Measurements from ENCODE around the gene CIDEB. TPM values are rescaled to one million over a fixed set of nuclear protein-coding genes. Genes with fewer than 3 reads are reported as not detected.

CIDEB gene
- total RNA-seq, 1 experiment from 2014 or later = 9.9 TPM

DNA sequence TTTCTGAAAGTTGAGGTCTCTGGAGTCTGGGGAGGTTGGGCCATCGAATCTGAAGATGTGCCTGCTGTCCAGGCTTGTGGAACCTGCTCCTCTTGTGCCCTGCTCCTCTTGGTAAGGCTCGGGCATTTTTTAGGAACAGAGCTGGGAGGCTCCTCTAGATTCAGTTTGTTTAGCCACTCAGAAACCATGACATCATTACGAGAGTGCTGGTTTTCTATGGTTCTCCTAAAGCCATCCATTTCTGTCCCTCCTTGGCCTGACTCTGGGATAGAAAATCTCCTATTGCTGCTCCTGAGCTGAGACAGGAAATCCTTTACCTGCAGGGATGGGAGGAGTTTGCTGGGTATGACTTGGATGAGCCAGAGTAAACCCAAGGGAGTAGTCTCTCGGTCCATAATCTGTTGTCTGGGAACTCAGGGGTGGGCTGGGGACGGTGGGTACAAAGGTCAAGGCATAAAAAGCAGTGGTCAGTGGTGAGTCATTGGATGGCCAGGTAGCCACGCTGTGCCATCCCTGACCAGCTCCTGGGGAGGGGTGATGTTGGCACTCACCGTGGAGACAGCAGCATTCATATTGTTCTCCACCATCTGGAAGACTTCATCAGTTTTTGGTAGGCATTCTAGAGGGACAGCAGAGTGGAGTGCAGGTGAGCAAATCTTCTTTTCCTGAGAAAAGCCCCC, 29.5 kb upstream of the CIDEB start:
- Histone ChIP-seq H3K27ac (ENCODE audit: low read length) (no peak overlapping the region), H3K4me1 (ENCODE audit: low read length) (peaks cover 20% of the 10 kb centered on the region), H3K9ac (ENCODE audit: low read length) (no peak overlapping the region), H3K9me2 (replicated peaks; ENCODE audit: insufficient read depth, low read length) (no peaks in the 10 kb centered on the region), H3K4me3 (ENCODE audit: low read length) (no peak overlapping the region), H3K36me3 (ENCODE audit: insufficient read depth, low read length) (no peaks in the 10 kb centered on the region), H4K20me1 (ENCODE audit: insufficient read depth, low read depth, low read length) (no peaks in the 10 kb centered on the region), H3K27me3 (ENCODE audit: low read length) (no peaks in the 10 kb centered on the region), H3K9me3 (ENCODE audit: low read length) (no peaks in the 10 kb centered on the region), H2AFZ (ENCODE audit: low read length) (no peak overlapping the region), H3K79me2 (ENCODE audit: low read length) (no peaks in the 10 kb centered on the region), H3K4me2 (ENCODE audit: low read depth, low read length, poor library complexity, severe bottlenecking) (no peak overlapping the region)
- no peak for DNase-seq

DNA sequence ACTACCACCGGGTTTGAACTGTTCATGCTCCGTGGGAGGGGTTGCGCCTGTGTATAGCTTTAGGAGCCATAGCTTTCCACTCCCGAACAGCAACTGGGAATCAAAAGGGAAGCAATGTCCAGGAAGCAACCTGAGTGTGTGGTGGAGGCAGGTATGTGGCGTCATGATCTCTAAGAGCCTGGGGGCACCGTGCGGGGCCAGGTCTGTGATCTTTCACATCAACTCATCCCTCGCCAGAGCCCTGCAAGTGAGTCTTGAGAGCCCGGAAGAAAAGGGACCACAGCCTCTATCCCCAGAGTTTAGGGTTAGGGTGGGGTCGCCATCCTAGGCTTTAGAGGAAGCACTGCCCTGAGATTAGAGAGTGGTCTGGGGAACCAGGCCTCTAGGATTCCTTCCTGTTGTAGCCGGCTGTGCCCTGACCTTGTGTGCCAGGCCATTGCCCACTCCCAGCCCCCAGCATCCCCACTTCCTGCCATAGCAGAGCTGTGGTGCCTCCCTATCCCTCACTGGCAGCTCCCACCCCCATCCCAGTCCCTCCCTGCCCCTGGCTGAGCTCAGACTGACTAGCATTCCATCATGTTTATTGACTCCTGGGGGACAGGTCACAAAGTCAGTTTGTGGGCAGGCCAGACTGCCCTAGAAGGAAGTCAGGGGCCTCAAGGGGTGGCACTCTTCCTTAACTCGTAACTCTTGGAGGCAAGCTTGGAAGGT, 27.8 kb upstream of the CIDEB start:
- H3K4me2 ChIP-seq (ENCODE audit: low read depth, low read length, poor library complexity, severe bottlenecking) = no peak overlapping the region

DNA sequence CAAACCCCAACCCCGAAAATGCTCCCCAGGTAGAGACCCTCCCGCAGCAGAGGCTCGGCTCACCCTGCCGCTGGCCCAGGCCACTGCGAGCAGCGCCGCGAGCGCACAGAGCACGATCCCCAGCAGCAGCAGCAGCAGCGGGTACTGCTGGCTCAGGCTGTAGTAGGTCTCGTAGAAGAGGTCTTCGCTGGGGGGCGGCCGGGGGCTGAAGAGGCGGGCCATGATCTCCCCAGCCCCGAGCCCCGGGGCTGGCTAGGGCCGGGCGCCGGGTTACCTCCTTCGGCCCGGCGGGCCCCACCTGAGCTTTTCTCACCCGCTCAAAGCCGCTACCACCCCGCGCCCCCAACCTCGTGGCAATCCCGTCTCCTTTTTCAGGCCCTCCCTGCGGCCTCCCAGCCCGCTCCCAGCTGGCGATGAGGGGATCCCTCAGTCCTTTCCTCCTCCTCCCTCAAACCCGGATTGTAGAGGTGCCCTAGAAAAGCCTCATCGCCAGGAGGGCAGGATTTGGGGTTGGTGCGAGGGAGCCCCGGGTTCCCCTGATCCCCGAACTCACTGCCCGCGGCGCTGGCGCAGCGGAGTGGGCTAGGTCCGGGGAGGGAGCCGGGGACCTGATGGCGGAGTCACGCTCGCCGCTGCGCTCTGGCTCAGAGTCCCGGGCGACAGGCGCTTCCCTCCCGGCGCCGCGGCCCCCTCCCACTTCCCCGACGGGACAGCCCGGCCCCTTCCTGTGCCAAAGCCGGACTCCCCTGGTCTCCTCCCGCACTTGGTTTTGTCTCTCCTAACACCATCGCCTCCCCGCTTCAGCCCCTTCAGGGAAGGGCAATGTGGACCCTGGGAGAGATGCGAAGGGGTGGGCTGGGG, 26.9 kb upstream of the CIDEB start, which contains the start of gene ADCY4:
Gene ADCY4 (minus strand): TSS at position 641 of the 861 bp plus-strand sequence. CDS start 419 bp downstream, at position 222.
- Histone ChIP-seq H3K9me2 (replicated peaks; ENCODE audit: insufficient read depth, low read length) (no peaks in the 10 kb centered on the region), H3K27me3 (ENCODE audit: low read length) (no peaks in the 10 kb centered on the region), H3K9me3 (ENCODE audit: low read length) (no peaks in the 10 kb centered on the region), H4K20me1 (ENCODE audit: insufficient read depth, low read depth, low read length) (no peaks in the 10 kb centered on the region), H3K36me3 (ENCODE audit: insufficient read depth, low read length) (no peaks in the 10 kb centered on the region), H3K9ac (ENCODE audit: low read length) (peak within 1 kb of the TSS; percentile 40; the same call in 1 of the 2 replicates), H3K4me1 (ENCODE audit: low read length) (peaks cover 24% of the 10 kb centered on the region), H3K79me2 (ENCODE audit: low read length) (no peaks in the 10 kb centered on the region), H3K4me3 (ENCODE audit: low read length) (peak within 1 kb of the TSS; percentile 16; the same call in 1 of the 2 replicates), H2AFZ (ENCODE audit: low read length) (no peak within 1 kb of the TSS; the same call in 1 of the 2 replicates), H3K27ac (ENCODE audit: low read length) (no peak within 1 kb of the TSS), H3K4me2 (ENCODE audit: low read depth, low read length, poor library complexity, severe bottlenecking) (peak within 1 kb of the TSS; percentile 54)
- no peak for DNase-seq

More for the DNA sequence above, 27.8 kb upstream of the CIDEB start:
- Histone ChIP-seq H3K4me1 (ENCODE audit: low read length) (peaks cover 25% of the 10 kb centered on the region), H4K20me1 (ENCODE audit: insufficient read depth, low read depth, low read length) (no peaks in the 10 kb centered on the region), H3K4me3 (ENCODE audit: low read length) (no peak overlapping the region), H3K36me3 (ENCODE audit: insufficient read depth, low read length) (no peaks in the 10 kb centered on the region), H2AFZ (ENCODE audit: low read length) (no peak overlapping the region), H3K79me2 (ENCODE audit: low read length) (no peaks in the 10 kb centered on the region), H3K9me3 (ENCODE audit: low read length) (no peaks in the 10 kb centered on the region), H3K9me2 (replicated peaks; ENCODE audit: insufficient read depth, low read length) (no peaks in the 10 kb centered on the region), H3K27ac (ENCODE audit: low read length) (no peak overlapping the region), H3K9ac (ENCODE audit: low read length) (no peak overlapping the region), H3K27me3 (ENCODE audit: low read length) (no peaks in the 10 kb centered on the region)
- no peak for DNase-seq

DNA sequence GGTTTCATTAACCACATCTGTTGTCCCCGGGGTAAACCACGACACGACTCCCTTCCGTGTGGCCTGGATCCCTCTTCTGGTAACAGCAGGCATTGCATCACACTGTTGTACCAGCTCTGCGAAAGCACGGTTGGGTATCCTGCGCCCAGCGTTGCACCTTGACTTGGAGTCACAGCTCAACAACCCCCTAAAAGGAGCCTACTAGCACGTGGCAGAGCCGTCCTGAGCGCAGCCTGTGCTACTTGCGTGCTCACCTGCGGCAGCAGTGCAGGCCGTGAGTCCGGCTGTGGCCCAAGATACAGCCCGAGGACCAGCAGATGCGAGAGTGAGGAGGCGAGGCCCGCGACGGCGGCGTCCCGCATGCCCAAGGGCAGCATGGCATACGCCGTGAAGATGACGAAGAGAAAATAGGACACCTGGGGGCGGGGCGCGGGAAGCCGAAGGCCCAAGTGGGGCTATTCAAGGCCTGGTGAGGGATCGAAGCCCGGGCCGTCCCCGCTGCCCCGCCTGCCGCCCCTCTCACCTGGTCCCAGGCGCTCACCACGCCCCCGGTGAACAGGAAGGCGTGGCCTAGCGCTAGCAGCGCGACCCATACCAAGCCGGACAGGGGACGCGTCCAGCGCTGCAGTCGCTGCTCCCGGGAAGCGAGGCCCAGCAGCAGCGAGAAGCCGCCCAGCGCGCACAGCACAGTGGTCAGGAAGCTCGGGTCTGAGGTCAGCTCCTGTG, 24.7 kb upstream of the CIDEB start:
- H3K9ac ChIP-seq (ENCODE audit: low read length) = 0 out of 2 replicates have a peak overlapping the region, but pooled peaks have one; percentile 16
- H3K4me2 ChIP-seq (ENCODE audit: low read depth, low read length, poor library complexity, severe bottlenecking) = peak overlapping the region; percentile 58
- no peaks in the 10 kb centered on the region for H3K9me2 ChIP-seq (replicated peaks; ENCODE audit: insufficient read depth, low read length)
- no peaks in the 10 kb centered on the region for H3K27me3 ChIP-seq (ENCODE audit: low read length)
- peaks cover 18% of the 10 kb centered on the region for H3K4me1 ChIP-seq (ENCODE audit: low read length)
- H3K4me3 ChIP-seq (ENCODE audit: low read length) = peak overlapping the region; percentile 39; the same call in 1 of the 2 replicates
- H2AFZ ChIP-seq (ENCODE audit: low read length) = peak overlapping the region; percentile 40; the same call in 1 of the 2 replicates
- H3K36me3 ChIP-seq (ENCODE audit: insufficient read depth, low read length) = no peaks in the 10 kb centered on the region
- no peak overlapping the region for H3K27ac ChIP-seq (ENCODE audit: low read length)
- DNase-seq = peak; percentile 97
- H3K9me3 ChIP-seq (ENCODE audit: low read length) = no peaks in the 10 kb centered on the region
- no peaks in the 10 kb centered on the region for H3K79me2 ChIP-seq (ENCODE audit: low read length)
- no peaks in the 10 kb centered on the region for H4K20me1 ChIP-seq (ENCODE audit: insufficient read depth, low read depth, low read length)

DNA sequence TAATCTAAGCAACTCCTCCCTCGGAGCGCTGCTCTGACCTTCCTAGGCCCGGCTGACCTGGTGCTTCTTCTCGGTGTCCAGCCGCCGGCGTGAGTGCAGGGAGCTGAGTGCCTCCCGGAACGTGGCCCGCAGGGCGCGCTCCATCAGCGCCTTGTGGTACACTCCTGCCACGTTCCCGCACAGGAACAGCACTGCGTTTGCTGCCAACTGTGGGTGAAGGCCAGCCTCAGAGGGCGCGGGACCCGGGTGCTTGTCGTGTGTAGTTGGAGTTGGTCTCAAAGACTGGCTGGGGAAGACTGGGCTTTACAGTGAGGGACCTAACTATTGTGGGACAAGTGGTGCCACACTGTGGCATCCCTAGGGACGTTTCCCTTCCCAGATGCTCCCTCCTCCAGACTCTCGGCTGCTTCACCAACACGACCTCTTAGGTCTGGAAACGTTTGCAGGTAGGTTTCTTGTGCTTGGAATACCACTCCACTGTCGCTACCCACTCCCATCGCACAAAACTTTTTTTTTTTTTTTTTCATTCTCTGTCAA, 24.0 kb upstream of the CIDEB start:
- Histone ChIP-seq H3K9me3 (ENCODE audit: low read length) (no peaks in the 10 kb centered on the region), H3K4me3 (ENCODE audit: low read length) (no peak overlapping the region), H3K4me1 (ENCODE audit: low read length) (peaks cover 18% of the 10 kb centered on the region), H3K36me3 (ENCODE audit: insufficient read depth, low read length) (no peaks in the 10 kb centered on the region), H3K79me2 (ENCODE audit: low read length) (no peaks in the 10 kb centered on the region), H3K9me2 (replicated peaks; ENCODE audit: insufficient read depth, low read length) (no peaks in the 10 kb centered on the region), H3K9ac (ENCODE audit: low read length) (no peak overlapping the region), H4K20me1 (ENCODE audit: insufficient read depth, low read depth, low read length) (no peaks in the 10 kb centered on the region), H2AFZ (ENCODE audit: low read length) (no peak overlapping the region), H3K4me2 (ENCODE audit: low read depth, low read length, poor library complexity, severe bottlenecking) (peak overlapping the region; percentile 58), H3K27me3 (ENCODE audit: low read length) (no peaks in the 10 kb centered on the region), H3K27ac (ENCODE audit: low read length) (no peak overlapping the region)
- no peak for DNase-seq

DNA sequence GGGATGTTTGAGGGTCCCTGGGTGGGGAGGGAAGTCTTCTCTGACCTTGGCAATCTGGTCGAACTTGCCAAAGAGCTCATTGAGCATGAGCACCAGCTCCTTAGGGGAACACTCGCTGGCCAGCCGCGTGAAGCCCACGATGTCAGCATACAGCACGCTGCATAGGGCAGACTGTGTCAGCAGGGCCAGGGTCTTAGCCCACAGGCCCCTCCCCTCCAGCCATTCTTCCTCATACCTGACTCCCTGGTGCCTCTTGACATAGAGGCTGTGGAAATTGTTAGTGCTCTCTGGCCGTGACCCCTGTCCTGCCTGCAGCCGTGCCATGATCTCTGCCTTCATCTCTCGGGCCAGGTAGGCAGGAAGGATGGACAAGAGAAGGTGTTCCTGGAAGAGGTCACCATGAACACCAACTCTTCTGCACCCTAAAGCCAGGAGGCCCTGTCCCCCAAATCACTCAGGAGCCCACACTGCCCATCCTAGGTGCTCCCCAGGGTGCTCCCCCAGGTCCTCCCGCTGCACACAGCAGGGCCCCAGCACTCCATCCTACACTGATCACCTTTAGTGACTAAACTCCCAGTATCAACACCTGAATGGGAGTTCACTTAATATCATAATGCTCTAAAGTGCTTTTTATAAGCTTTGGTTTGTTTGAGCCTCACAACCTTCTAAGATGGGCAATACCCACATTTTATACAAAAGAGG, 23.3 kb upstream of the CIDEB start:
- H3K27me3 ChIP-seq (ENCODE audit: low read length) = no peaks in the 10 kb centered on the region
- H3K79me2 ChIP-seq (ENCODE audit: low read length) = no peaks in the 10 kb centered on the region
- no peak overlapping the region for H3K27ac ChIP-seq (ENCODE audit: low read length)
- H3K9me3 ChIP-seq (ENCODE audit: low read length) = no peaks in the 10 kb centered on the region
- no peak overlapping the region for H3K9ac ChIP-seq (ENCODE audit: low read length)
- H3K9me2 ChIP-seq (replicated peaks; ENCODE audit: insufficient read depth, low read length) = no peaks in the 10 kb centered on the region
- no peak for DNase-seq
- no peak overlapping the region for H3K4me3 ChIP-seq (ENCODE audit: low read length)
- H3K36me3 ChIP-seq (ENCODE audit: insufficient read depth, low read length) = no peaks in the 10 kb centered on the region
- no peaks in the 10 kb centered on the region for H4K20me1 ChIP-seq (ENCODE audit: insufficient read depth, low read depth, low read length)
- peaks cover 18% of the 10 kb centered on the region for H3K4me1 ChIP-seq (ENCODE audit: low read length)
- no peak overlapping the region for H2AFZ ChIP-seq (ENCODE audit: low read length)
- H3K4me2 ChIP-seq (ENCODE audit: low read depth, low read length, poor library complexity, severe bottlenecking) = no peak overlapping the region

DNA sequence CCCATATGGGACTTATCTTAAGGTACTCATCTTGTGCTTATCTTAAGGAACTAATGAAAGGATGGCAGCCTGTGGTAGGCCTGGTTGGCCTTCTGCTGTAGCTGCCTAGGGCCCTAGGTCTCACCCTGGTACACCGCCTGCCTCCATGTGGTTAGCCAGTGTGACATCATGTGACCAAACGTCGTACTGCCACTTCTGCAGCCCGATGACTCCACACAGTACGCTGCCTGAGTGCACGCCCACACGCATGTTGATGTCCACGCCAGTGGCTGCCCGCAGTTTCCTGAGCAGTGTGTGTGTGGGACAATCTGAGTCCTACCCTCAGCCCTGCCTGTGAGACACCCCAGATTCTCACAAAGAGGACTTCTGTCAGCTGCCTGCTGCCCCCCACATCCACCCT, 22.0 kb upstream of the CIDEB start:
- H3K27me3 ChIP-seq (ENCODE audit: low read length) = no peaks in the 10 kb centered on the region
- H3K4me1 ChIP-seq (ENCODE audit: low read length) = peaks cover 18% of the 10 kb centered on the region
- no peaks in the 10 kb centered on the region for H3K79me2 ChIP-seq (ENCODE audit: low read length)
- no peak overlapping the region for H3K4me2 ChIP-seq (ENCODE audit: low read depth, low read length, poor library complexity, severe bottlenecking)
- H4K20me1 ChIP-seq (ENCODE audit: insufficient read depth, low read depth, low read length) = no peaks in the 10 kb centered on the region
- H2AFZ ChIP-seq (ENCODE audit: low read length) = no peak overlapping the region
- H3K9me3 ChIP-seq (ENCODE audit: low read length) = no peaks in the 10 kb centered on the region
- no peaks in the 10 kb centered on the region for H3K36me3 ChIP-seq (ENCODE audit: insufficient read depth, low read length)
- DNase-seq = no peak
- H3K27ac ChIP-seq (ENCODE audit: low read length) = no peak overlapping the region
- H3K9me2 ChIP-seq (replicated peaks; ENCODE audit: insufficient read depth, low read length) = no peaks in the 10 kb centered on the region
- no peak overlapping the region for H3K4me3 ChIP-seq (ENCODE audit: low read length)
- H3K9ac ChIP-seq (ENCODE audit: low read length) = no peak overlapping the region

Measured in Karpas-422 (cell line).